Smooth muscle cell of the brain vasculature (primary cell): ENCODE measurements around the gene LSS.
"Not testable (repeated sequence)": the region's sequence is repeated elsewhere in the genome, so short reads cannot be mapped to it uniquely, and the experiment has no call there.

Experiments
- DNase-seq: peaks from one replicate; pipeline ENCODE4 v3.0.0-alpha.2; 2012; ENCODE audit warnings: low read depth, low spot score

LSS gene

GRCh38 chr21:46187814-46188213 is 40.8 kb downstream of the LSS start:
- DNase-seq, result no peak

DNA sequence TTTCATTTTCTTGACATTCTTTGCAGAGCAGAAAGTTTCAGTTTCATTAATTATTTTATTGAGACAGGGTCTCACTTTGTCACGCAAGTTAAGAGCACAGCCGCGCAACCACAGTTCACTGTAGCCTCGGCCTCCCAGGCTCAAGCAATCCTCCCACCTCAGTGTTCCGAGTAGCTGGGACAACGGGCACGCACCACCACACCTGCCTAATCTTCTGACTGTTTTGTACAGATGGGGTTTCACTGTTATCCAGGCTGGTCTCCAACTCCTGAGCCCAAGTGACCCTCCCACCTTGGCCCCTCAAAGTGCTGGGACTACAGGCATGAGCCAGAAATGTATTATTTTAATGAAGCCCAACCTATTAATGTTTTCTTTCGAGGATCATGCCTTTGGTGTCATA is 41.3 kb downstream of the LSS start:
- no peak for DNase-seq

DNA sequence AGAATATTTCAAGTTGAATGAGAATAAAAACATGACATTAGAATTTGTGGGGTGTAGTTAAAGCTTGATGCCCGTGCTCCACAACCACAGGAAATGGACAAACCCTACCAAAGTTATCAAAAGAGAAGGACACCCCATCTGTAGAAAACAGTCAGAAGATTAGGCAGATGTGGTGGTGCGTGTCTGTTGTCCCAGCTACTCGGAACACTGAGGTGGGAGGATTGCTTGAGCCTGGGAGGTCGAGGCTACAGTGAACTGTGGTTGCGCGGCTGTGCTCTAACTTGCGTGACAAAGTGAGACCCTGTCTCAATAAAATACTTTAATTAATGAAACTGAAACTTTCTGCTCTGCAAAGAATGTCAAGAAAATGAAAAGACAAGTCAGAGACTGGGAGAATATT is 42.9 kb downstream of the LSS start:
- no peak for DNase-seq

GRCh38 chr21:46184625-46185555 is 43.7 kb downstream of the LSS start:
- peak; percentile 58 for DNase-seq

DNA sequence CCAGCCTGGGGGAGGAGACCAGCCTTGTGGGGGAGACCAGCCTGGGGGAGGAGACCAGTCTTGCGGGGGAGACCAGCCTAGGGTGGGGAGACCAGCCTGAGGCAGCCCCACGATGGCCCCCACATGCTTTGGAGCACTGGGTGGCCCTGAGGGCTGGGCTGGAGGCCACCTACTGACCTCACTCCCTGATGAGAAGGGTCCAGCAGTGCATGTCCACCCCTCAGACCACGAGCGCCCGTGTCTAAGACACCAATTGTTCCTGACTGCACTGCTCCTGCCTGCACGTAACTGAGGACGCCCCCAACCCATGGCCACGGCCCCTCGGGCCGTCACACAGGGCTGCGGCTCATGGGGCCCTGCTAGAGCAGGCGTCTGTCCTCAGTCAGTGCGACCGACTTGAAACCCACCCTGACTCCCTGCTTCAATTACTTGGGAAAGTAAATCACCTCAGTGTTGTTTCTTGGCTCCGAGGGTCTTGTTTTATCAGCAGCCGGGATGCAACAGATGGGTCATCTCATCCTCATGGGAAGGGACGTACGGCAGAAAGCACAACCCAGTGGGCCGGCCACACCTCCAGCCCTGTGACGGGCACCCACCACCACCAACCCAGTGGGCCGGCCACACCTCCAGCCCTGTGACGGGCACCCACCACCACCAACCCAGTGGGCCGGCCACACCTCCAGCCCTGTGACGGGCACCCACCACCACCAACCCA is 44.5 kb downstream of the LSS start, which contains the start of gene SPATC1L:
Gene SPATC1L, minus strand, starts transcription at position 550 of the 715 bp plus-strand sequence. CDS start 1,643 bp downstream, outside the sequence.
- DNase-seq, result no peak

DNA sequence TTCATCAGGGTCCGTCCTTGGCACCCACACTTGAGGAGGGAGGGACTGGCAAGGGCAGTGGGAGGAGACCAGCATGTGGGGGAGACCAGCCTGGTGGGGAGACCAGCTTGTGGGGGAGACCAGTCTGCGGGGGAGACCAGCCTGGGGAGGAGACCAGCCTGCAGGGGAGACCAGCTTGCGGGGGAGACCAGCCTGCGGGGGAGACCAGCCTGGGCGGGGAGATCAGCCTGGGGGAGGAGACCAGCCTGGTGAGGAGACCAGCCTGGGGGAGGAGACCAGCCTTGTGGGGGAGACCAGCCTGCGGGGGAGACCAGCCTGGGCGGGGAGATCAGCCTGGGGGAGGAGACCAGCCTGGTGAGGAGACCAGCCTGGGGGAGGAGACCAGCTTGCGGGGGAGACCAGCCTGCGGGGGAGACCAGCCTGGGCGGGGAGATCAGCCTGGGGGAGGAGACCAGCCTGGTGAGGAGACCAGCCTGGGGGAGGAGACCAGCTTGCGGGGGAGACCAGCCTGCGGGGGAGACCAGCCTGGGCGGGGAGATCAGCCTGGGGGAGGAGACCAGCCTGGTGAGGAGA is 45.2 kb downstream of the LSS start:
- not testable (repeated sequence) for DNase-seq

GRCh38 chr21:46182548-46183336 is 45.8 kb downstream of the LSS start:
- no peak for DNase-seq

DNA sequence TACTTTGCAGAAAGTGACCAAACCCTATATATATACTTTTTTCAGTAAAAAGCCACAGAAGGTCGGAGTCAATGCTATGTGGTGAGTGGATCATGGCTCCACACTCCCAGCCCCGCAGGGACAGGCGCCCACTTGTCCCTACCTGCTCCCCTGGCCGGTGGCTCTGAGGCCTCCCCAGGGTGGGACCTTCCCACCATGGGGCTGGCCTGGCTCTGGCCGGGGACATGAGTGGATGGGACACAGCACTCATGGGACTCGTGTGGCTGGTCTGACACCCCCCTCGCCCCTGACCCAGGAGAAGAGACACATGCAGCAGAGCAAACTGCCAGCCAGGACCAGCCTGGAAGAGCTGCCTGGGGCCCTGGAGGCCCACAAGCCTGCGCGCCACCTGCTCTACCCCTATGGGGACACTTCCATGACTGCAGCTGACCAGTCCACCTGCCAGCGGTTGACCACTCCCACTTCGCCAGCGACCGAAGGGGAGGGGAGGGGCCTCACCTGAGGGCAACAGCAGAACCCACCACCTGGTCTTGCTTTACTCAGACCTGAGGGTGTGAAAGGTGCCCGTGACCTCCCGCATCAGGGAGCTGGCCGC is 46.5 kb downstream of the LSS start:
- DNase-seq, result no peak

DNA sequence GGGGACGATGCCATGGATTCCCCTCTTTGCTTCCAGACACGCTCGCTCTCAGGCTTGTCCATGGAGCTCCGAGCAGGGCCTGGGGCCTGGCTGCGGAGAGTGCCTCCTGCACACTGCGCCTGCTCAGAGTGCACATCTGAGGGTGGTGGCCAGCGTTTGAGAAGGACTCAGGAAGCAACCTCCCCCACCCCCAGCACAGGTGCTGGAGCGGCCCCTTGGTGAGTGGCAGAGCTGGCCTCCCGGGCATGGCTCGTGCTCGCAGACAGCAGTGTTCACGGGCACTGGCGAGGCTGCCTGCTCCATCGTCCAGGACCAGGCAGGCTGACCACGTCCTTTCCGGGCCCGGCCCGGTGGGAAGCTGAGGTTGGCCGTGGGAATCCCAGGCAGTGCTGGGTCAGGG is 47.1 kb downstream of the LSS start:
- DNase-seq, result no peak

GRCh38 chr21:46180778-46181391 is 47.7 kb downstream of the LSS start:
- no peak for DNase-seq

DNA sequence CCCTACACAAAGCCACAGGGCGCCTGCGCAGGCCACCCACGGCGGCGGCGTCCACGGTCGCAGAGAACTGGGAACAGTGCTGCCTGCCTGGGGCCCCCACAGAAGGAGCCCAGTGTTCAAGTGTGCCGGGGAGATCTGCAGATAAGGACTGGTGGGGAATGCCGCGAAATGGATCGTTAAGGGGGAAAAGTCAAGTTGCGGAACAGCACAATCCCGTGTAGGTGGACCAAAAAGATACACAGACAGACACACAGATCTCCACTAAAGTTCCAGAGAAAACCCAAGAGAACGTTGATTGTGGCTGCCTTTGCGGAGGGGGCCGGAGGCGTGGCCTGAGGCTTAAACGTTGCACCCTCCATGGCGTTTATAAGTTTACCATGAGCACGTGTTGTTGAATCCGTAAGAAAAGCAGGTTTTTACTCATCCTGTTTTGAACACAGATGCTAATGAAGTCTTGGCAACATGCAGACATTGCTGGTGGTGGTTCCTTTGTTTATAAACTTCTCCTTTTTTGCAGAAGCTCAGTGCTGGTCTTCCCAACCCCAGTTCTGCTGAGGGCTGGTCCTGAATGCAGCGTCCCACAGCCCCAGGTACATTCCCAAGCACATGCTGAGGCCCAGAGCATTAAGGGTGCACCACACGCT is 48.4 kb downstream of the LSS start:
- DNase-seq, result no peak

DNA sequence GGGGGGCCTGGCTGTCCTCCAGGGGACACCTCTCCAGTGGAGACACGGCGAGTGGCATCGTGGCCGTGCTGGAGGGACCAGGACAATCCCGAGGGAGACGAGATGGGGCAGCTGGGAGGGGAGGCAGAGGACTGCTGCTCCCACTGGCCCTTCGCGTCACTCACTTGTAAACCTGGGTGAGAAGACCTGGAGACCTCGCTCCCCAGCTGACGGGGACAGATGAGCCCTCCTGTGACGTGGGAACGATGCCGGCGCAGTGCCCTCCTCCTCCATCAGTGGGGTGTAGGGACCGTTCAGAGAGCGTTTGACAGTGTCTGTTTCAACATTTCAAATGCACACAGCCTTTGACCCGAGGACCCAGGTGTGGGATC is 48.9 kb downstream of the LSS start:
- DNase-seq, result no peak

- DNase-seq, result no peak
Measured at GRCh38 chr21:46178961-46179360, 49.6 kb downstream of the LSS start.

GRCh38 chr21:46176443-46177129 is 52.0 kb downstream of the LSS start:
- DNase-seq, result not testable (repeated sequence)

GRCh38 chr21:46173573-46173972 is 55.0 kb downstream of the LSS start:
- DNase-seq, result no peak

- no peak for DNase-seq
Measured at GRCh38 chr21:46172863-46173528, 55.6 kb downstream of the LSS start.

DNA sequence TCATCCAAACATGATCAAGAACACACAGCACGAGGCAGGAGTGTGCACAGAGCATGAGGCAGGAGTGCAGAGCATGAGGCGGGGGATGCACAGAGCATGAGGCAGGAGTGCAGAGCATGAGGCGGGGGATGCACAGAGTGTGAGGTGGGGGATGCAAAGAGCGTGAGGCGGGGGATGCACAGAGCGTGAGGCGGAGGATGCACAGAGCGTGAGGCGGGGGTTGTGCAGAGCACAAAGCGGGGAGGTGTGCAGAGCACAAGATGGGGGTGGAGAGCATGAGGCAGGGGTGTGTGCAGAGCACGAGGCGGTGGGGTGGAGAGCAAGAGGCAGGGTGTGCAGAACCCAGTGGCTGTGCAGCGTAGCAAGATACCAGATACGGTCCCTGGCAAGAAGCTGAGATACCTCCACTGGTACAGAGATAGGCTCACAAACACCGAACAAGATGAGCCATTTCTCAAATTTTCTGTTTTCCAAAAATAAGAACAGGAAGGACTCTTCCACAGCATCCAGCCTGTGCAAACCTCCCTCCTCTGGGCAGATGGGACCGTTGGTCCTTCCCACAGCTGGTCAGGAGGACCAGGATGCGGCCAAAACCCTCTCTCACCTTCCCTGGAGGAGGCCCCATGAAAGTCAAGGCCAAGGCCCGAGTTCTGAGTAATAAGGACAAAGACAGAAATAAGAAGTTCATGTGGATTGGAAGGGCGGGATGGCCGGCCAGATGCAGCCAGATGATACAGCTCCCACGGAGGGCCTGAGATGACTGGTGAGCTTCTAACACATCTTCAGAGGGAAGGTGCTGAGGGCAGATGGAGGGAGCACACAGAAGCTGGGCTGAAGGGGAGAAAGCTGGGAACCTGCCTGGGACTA is 56.3 kb downstream of the LSS start:
- DNase-seq, result no peak

- DNase-seq, result no peak
Measured at GRCh38 chr21:46171585-46171984, 57.0 kb downstream of the LSS start.
